Keratinocyte (primary cell): Measurements from ENCODE around the gene MYO1D. TPM values are rescaled to one million over a fixed set of nuclear protein-coding genes. Genes with fewer than 3 reads are reported as not detected.

ENCODE experiments used
- DNase-seq: peaks from one replicate; pipeline ENCODE4 v3.0.0-alpha.2; 2011; ENCODE audit warnings: low read depth, missing footprints, low spot score
- FAIRE-seq: peaks from 2 replicates; lab custom pipeline; 2011; peaks lifted over from hg19 to GRCh38; lab: Jason Lieb, UNC
- H2AFZ ChIP-seq: 2 replicates; pipeline ENCODE4 v1.6.0; 2012; ENCODE audit warnings: low read length, control low read depth, inconsistent platforms; ENCODE audit not compliant: control insufficient read depth
- H3K27ac ChIP-seq: 2 replicates; pipeline ENCODE4 v1.5.1; 2011; ENCODE audit warnings: low read length; ENCODE audit not compliant: control insufficient read depth, insufficient read depth
- H3K27me3 ChIP-seq: 3 replicates; pipeline ENCODE4 v1.6.0; 2011; ENCODE audit warnings: low read length; ENCODE audit not compliant: control insufficient read depth, insufficient read depth; ENCODE audit errors: extremely low read depth
- H3K36me3 ChIP-seq, 2 experiments: 2 replicates in 1 of 2; 3 replicates in 1 of 2; pipeline ENCODE4 v1.5.1; 2011; ENCODE audit warnings: low read length in 2 of 2, mild to moderate bottlenecking in 1 of 2; ENCODE audit not compliant: control insufficient read depth in 2 of 2, insufficient read depth in 2 of 2; ENCODE audit errors: extremely low read depth in 1 of 2
- H3K4me1 ChIP-seq: 3 replicates; pipeline ENCODE4 v1.5.1; 2011; ENCODE audit warnings: low read length; ENCODE audit not compliant: control insufficient read depth, insufficient read depth; ENCODE audit errors: extremely low read depth
- H3K4me2 ChIP-seq: 3 replicates; pipeline ENCODE4 v1.6.0; 2011; ENCODE audit warnings: low read depth, low read length; ENCODE audit not compliant: control insufficient read depth, insufficient read depth; ENCODE audit errors: extremely low read depth
- H3K4me3 ChIP-seq, 3 experiments: fragments of 200-600 bp in 1 of 3; sonication (generic) in 1 of 3; 2 replicates in 2 of 3; 3 replicates in 1 of 3; pipeline ENCODE4 v1.5.1; 2011 to 2016; ENCODE audit warnings: low read length in 3 of 3, mild to moderate bottlenecking in 3 of 3, control low read depth in 2 of 3, inconsistent platforms in 1 of 3, low read depth in 1 of 3, mixed read lengths in 1 of 3, mixed run types in 1 of 3, moderate library complexity in 1 of 3; ENCODE audit not compliant: control insufficient read depth in 2 of 3, insufficient read depth in 2 of 3; ENCODE audit errors: extremely low read depth in 1 of 3
- H3K79me2 ChIP-seq: 2 replicates; pipeline ENCODE4 v1.6.0; 2012; ENCODE audit warnings: low read length; ENCODE audit not compliant: control insufficient read depth, insufficient read depth
- H3K9ac ChIP-seq: 3 replicates; pipeline ENCODE4 v1.6.0; 2011; ENCODE audit warnings: low read length; ENCODE audit not compliant: control insufficient read depth, insufficient read depth; ENCODE audit errors: extremely low read depth
- H3K9me1 ChIP-seq: 3 replicates; pipeline ENCODE4 v1.6.0; 2011; ENCODE audit warnings: low read length; ENCODE audit not compliant: control insufficient read depth, insufficient read depth; ENCODE audit errors: extremely low read depth
- H3K9me3 ChIP-seq: 2 replicates; pipeline ENCODE4 v1.5.1; 2012; ENCODE audit warnings: low read depth, low read length; ENCODE audit not compliant: control insufficient read depth
- H4K20me1 ChIP-seq: 3 replicates; pipeline ENCODE4 v1.6.0; 2011; ENCODE audit warnings: low read length; ENCODE audit not compliant: control insufficient read depth, insufficient read depth; ENCODE audit errors: extremely low read depth
- EZH2 ChIP-seq: IDR thresholded peaks from one replicate; pipeline ENCODE4 v1.6.1; 2012; ENCODE audit warnings: inconsistent platforms, mild to moderate bottlenecking, low read length, moderate library complexity
- dilution Hi-C: fragments of 300-500 bp; cut with MboI; formaldehyde crosslinking; loops from one replicate; pipeline ENCODE4 v1.7.0; 2020; ENCODE audit warnings: low sequenced_read_pairs; ENCODE audit not compliant: extremely low pct_ligation_motif_present
- polyA plus RNA-seq, 5 experiments: library from polyadenylated mRNA; depleted of rRNA in 3 of 5; stranded (reverse) in 3 of 5; stranded (forward) in 1 of 5; unstranded in 1 of 5; fragments of >200 nt; gene quantifications; 1 replicate in 1 of 5; 2 replicates in 3 of 5; 3 replicates in 1 of 5; pipeline versions ENCODE4 v1.2.1 to v1.2.3, GENCODE V29; 2011 to 2012; ENCODE audit warnings: missing spikeins in 2 of 5, low read depth in 1 of 5, low replicate concordance in 1 of 5
- TF ChIP-seq, protein P1 (sequence below), 3 experiments: IDR thresholded peaks in 1 of 3; conservative IDR thresholded peaks in 1 of 3; optimal IDR thresholded peaks in 1 of 3; 2 replicates in 2 of 3; 3 replicates in 1 of 3; pipeline versions ENCODE3 to v1.5.1; 2011; ENCODE audit warnings: low read length in 3 of 3, mild to moderate bottlenecking in 3 of 3, moderate library complexity in 2 of 3, control low read depth in 1 of 3, inconsistent platforms in 1 of 3; ENCODE audit not compliant: insufficient read depth in 2 of 3; ENCODE audit errors: extremely low read depth in 1 of 3

MYO1D gene
- polyA plus RNA-seq, 1 donor (not counting 4 experiments of a cell fraction or from before 2014, with no cell fraction given), result 33.7 TPM

DNA sequence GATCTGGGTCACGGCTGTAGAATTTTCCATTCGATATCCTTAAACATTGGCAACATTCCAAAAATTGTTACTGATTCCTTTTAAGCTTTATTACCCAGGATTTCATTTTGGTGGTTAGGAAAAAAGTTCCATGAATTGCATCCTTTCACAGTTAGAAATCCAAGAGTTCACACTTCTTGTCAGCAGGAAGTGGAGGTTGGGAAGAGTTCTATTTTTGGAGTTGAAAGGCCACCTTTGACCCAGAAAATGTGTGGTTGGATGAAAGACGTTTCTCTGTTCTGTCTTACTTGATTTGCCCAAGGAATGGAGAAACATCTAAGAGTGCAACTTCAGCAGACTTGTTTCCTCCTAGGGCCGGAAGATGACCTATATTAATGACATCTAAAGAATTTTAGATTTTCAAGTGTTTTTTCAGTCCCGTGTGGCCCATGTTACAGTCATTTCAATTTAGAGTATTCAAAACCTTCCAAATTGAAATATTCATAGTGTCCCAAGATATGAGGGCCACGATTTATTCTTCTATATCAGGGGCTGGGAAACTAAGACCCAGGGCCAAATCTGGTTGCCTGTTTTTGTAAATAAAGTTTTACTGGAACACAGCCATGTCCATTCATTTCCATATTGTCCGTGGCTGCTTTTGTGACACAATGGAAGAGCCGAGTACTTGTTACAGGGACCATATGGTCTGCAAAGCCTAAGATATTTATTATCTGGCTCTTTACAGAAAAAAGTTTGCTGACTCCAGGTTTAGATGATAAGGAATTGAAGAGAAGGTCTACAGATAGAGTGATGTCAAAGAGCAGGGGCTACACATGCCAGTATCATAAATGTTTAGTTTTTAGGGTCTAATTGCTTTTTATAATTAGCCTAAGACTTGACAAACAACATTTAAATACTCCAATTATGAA is 339.9 kb downstream of the MYO1D start:
- no peak overlapping the region for H3K27ac ChIP-seq
- FAIRE-seq, result no peak

DNA sequence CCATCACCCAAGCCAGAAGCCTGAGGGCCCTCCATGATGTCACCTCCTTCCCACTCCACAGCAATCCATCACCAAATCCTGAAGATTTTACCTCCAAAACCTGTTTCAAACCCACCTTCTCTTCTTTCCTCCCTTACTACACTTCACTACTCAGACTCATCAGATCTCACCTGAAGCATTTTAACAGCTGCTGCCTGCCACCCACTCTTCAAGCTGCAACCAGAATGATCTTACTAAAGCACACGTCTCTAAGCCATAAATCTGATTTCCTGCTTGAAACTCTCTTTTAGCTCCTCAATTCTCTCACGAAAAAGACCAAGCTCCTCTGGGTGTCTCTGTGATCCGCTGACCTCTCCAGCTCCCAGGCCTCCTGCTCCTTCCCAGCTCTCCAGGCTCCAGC is 343.6 kb downstream of the MYO1D start:
- no peak for FAIRE-seq
- dilution Hi-C loops, result no loop called here

More for the DNA sequence above, 339.9 kb downstream of the MYO1D start:
- H3K4me1 ChIP-seq, result no peaks in the 10 kb centered on the region
- TF ChIP-seq, protein P1, sequence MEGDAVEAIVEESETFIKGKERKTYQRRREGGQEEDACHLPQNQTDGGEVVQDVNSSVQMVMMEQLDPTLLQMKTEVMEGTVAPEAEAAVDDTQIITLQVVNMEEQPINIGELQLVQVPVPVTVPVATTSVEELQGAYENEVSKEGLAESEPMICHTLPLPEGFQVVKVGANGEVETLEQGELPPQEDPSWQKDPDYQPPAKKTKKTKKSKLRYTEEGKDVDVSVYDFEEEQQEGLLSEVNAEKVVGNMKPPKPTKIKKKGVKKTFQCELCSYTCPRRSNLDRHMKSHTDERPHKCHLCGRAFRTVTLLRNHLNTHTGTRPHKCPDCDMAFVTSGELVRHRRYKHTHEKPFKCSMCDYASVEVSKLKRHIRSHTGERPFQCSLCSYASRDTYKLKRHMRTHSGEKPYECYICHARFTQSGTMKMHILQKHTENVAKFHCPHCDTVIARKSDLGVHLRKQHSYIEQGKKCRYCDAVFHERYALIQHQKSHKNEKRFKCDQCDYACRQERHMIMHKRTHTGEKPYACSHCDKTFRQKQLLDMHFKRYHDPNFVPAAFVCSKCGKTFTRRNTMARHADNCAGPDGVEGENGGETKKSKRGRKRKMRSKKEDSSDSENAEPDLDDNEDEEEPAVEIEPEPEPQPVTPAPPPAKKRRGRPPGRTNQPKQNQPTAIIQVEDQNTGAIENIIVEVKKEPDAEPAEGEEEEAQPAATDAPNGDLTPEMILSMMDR (optimal IDR thresholded peaks at IDR 0.05 in 1 of 3, IDR thresholded peaks at IDR 0.05 in 1 of 3, conservative IDR thresholded peaks at IDR 0.05 in 1 of 3; ENCODE audit: extremely low read depth in 1 of 3, insufficient read depth in 2 of 3, low read length in 3 of 3), result no peak
- TF ChIP-seq EZH2, result no peak
- H3K9ac ChIP-seq, result no peak overlapping the region
- no peak overlapping the region for H3K4me2 ChIP-seq
- no peak overlapping the region for H2AFZ ChIP-seq
- no peaks in the 10 kb centered on the region for H3K9me3 ChIP-seq
- no peaks in the 10 kb centered on the region for H4K20me1 ChIP-seq
- no peaks in the 10 kb centered on the region for H3K79me2 ChIP-seq
- no peak overlapping the region for H3K4me3 ChIP-seq
- H3K36me3 ChIP-seq, result peaks cover 0 to 1% of the 10 kb centered on the region in 2 experiments
- dilution Hi-C loops, result no loop called here
- H3K27me3 ChIP-seq, result no peaks in the 10 kb centered on the region
- no peak for DNase-seq
- H3K9me1 ChIP-seq, result no peaks in the 10 kb centered on the region

More for the DNA sequence above, 343.6 kb downstream of the MYO1D start:
- no peaks in the 10 kb centered on the region for H3K9me1 ChIP-seq
- H3K27ac ChIP-seq, result no peak overlapping the region
- no peaks in the 10 kb centered on the region for H3K9me3 ChIP-seq
- no peak overlapping the region for H3K4me3 ChIP-seq
- H3K4me2 ChIP-seq, result no peak overlapping the region
- no peaks in the 10 kb centered on the region for H4K20me1 ChIP-seq
- TF ChIP-seq, protein P1 (optimal IDR thresholded peaks at IDR 0.05 in 1 of 3, IDR thresholded peaks at IDR 0.05 in 1 of 3, conservative IDR thresholded peaks at IDR 0.05 in 1 of 3; ENCODE audit: extremely low read depth in 1 of 3, insufficient read depth in 2 of 3, low read length in 3 of 3), result no peak
- TF ChIP-seq EZH2, result no peak
- H3K9ac ChIP-seq, result no peak overlapping the region
- DNase-seq, result no peak
- no peaks in the 10 kb centered on the region for H3K4me1 ChIP-seq
- H3K27me3 ChIP-seq, result no peaks in the 10 kb centered on the region
- H2AFZ ChIP-seq, result no peak overlapping the region
- H3K36me3 ChIP-seq, result peaks cover 0 to 1% of the 10 kb centered on the region in 2 experiments
- H3K79me2 ChIP-seq, result no peaks in the 10 kb centered on the region
